ENCODE measurements around the gene C17orf78.
"Not testable (repeated sequence)": the region's sequence is repeated elsewhere in the genome, so short reads cannot be mapped to it uniquely, and the experiment has no call there.

The C17orf78 gene

DNA sequence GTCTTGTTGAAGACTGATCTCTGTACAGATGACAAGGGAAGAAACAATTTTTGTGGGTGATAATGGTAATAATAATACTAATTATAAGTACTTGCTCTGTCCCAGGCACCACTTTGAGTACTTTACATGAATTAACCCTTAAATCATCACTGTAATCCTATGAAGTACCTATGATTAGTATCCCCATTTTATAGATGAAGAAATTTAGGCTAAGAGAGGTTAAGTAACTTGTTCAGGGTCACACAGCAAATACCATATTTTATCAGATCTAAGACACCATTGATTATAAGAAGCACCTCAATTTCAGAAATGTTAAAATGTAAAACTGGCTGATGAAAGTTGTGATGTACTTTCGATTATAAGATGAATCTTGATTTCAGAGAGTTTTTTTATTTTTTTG lies 49.5 kb downstream of the C17orf78 start:
- no peak for DNase-seq (ENCODE audit: low read depth)
- TF ChIP-seq, protein P1, sequence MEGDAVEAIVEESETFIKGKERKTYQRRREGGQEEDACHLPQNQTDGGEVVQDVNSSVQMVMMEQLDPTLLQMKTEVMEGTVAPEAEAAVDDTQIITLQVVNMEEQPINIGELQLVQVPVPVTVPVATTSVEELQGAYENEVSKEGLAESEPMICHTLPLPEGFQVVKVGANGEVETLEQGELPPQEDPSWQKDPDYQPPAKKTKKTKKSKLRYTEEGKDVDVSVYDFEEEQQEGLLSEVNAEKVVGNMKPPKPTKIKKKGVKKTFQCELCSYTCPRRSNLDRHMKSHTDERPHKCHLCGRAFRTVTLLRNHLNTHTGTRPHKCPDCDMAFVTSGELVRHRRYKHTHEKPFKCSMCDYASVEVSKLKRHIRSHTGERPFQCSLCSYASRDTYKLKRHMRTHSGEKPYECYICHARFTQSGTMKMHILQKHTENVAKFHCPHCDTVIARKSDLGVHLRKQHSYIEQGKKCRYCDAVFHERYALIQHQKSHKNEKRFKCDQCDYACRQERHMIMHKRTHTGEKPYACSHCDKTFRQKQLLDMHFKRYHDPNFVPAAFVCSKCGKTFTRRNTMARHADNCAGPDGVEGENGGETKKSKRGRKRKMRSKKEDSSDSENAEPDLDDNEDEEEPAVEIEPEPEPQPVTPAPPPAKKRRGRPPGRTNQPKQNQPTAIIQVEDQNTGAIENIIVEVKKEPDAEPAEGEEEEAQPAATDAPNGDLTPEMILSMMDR (IDR thresholded peaks at IDR 0.05; ENCODE audit: low read depth, low read length, missing control alignments): no peak
- H3K4me3 ChIP-seq (ENCODE audit: low read depth, low read length): no peak overlapping the region

DNA sequence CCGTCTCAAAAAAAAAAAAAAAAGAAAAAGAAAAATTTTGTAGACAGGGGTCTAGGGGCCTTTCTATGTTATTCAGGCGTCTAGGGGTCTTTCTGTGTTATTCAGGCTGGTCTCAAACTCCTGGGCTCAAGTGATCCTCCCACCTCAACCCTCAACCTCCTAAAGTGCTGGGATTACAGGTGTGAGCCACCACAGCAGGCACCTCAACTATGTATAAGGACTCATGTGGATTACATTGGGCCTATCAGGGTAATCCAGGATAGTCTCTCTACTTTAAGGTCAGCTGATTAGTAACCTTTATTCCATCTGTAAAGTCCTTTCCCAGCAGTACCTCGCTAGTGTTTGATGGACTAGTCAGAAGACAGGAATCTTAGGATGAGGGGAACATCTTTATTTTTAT lies 53.3 kb downstream of the C17orf78 start:
- no peak overlapping the region for H3K4me3 ChIP-seq (ENCODE audit: low read depth, low read length)
- DNase-seq (ENCODE audit: low read depth): no peak
- TF ChIP-seq, protein P1 (IDR thresholded peaks at IDR 0.05; ENCODE audit: low read depth, low read length, missing control alignments): no peak

DNA sequence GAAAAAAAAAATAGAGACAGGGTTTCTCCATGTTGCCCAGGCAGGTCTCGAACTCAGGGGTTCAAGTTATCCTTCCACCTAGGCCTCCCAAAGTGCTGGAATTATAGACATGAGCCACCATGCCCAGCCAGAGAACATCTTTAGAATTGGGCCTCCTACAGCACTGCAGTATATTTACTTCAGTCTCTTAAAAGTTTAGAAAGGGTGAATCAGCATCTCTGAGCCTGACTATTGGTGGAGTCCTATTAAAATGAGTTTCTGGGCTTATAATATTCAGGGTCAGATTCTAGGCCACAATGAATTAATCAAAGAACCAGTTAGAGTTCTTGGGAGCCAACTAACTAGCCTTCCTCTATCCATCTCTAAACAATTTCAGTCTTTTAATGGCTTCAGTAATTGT lies 53.7 kb downstream of the C17orf78 start:
- no peak for DNase-seq (ENCODE audit: low read depth)
- TF ChIP-seq, protein P1 (IDR thresholded peaks at IDR 0.05; ENCODE audit: low read depth, low read length, missing control alignments): no peak
- H3K4me3 ChIP-seq (ENCODE audit: low read depth, low read length): no peak overlapping the region

DNA sequence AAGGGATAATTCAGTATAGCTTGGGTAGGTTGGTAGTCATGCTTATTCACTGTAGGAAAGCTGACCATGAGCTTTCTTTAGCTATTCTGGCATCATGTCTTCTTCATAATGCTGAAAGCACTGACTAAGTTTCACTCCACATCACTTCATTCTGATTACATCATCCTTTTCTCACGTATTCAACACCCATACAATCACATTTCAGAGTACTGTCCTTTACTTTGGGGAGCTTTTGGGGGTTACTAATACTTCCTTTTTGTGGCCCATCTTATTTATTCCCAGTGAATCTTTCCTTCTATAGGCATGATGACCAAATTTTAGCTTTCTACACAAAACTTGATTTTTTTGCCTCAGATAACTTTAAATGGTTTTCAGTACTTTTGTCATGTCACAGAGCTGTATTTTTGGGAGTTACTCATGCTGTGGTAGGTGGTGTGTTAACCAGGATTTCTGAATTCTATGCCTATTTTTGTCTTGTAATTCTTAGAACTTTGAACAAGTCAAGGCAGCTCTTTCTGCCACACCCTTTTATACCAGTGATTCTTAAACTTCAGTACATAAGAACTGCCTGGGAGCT lies 54.4 kb downstream of the C17orf78 start:
- no peak overlapping the region for H3K4me3 ChIP-seq (ENCODE audit: low read depth, low read length)
- TF ChIP-seq, protein P1 (IDR thresholded peaks at IDR 0.05; ENCODE audit: low read depth, low read length, missing control alignments): no peak
- DNase-seq (ENCODE audit: low read depth): no peak

DNA sequence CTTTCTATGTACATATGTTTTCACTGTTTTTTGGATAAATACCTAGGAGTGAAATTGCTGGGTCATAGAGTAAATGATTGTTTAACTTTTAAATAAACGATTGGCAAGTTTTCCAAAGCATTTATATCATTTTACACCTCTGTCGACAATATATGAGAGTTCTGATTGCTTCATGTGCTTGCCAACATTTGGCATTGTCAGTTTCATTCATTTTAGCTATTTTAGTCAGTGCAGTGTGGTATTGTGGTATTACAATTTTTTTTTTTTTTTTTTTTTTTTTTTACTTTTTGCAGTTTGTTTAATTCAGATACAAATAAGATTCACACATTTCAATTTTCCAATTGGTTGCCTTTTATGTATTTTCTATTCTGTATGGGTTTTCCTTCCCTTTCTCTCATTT lies 56.9 kb downstream of the C17orf78 start:
- TF ChIP-seq, protein P1 (IDR thresholded peaks at IDR 0.05; ENCODE audit: low read depth, low read length, missing control alignments): no peak
- no peak overlapping the region for H3K4me3 ChIP-seq (ENCODE audit: low read depth, low read length)
- DNase-seq (ENCODE audit: low read depth): no peak

DNA sequence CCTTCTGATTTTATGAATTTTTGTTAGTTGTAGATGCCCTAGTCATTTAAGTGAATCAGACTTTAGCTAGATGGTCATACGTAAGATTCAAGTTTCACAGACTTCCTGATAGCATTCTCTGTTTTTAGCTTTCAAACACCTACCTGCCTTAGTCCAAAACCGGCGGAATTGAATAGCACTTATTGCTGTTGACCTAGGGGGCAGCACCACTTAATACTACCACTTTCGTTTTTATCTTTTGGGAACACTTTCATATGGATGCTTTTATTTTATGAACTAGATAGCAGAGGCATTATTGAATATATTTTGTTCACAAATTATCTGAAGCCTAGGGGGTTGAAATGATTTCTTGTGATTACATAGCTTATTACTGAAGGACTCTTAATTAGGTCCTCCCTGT lies 62.4 kb downstream of the C17orf78 start:
- no peak overlapping the region for H3K4me3 ChIP-seq (ENCODE audit: low read depth, low read length)
- TF ChIP-seq, protein P1 (IDR thresholded peaks at IDR 0.05; ENCODE audit: low read depth, low read length, missing control alignments): no peak
- DNase-seq (ENCODE audit: low read depth): no peak

DNA sequence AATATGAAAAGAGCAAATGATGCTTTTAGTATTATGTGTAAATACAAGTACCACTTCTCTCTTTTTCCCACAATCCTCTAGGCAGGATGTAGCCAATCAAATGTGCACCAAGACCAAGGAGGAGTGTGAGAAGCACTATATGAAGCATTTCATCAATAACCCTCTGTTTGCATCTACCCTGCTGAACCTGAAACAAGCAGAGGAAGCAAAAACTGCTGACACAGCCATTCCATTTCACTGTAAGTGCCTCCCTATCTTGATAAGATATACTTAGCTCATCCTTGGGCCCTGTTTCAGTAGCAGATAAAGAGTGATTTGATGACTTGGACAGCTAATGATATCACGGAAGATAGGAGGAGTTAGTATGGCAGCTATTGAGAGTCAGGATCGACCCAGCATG lies 64.6 kb downstream of the C17orf78 start:
- DNase-seq (ENCODE audit: low read depth): no peak
- TF ChIP-seq, protein P1 (IDR thresholded peaks at IDR 0.05; ENCODE audit: low read depth, low read length, missing control alignments): no peak
- H3K4me3 ChIP-seq (ENCODE audit: low read depth, low read length): no peak overlapping the region

DNA sequence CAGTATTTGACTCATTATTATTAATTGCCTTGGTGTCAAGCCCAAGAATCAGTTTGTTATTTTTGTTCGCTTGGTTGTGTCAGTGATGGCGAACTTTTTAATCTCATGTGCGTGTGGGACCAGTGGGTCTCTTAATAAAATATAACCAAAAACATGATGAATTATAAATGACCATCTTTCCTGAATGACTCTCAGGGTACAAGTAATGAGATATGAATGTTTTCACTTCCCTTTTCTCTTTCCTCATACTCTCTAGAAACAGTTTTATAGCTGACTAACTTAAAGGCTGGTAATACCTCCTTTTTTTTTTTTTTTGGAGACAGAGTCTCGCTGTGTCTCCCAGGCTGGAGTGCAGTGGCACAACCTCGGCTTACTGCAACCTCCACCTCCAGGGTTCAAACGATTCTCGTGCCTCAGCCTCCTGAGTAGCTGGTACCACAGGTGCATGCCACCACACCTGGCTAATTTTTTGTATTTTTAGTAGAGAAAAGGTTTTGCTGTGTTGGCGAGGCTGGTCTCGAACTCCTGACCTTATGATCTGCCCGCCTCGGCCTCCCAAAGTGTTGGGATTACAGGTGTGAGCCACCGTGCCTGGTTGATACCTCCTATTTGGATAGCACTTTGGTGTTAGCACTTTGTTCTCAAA lies 65.7 kb downstream of the C17orf78 start:
- not testable (repeated sequence) for H3K4me3 ChIP-seq (ENCODE audit: low read depth, low read length)
- DNase-seq (ENCODE audit: low read depth): peak; percentile 4
